HG03175 (cell line): ENCODE measurements around the gene CDH1.

Experiments used
- ATAC-seq: cut with Tn5 transposase; IDR thresholded peaks from one replicate; pipeline ENCODE4 v1.9.1; 2021; ENCODE audit warnings: mild to moderate bottlenecking, moderate library complexity; ENCODE audit not compliant: unreplicated experiment

CDH1 gene

GRCh38 chr16:68731637-68732036, 5.5 kb upstream of the CDH1 start:
- no peak for ATAC-seq

GRCh38 chr16:68732042-68732680, 4.9 kb upstream of the CDH1 start:
- ATAC-seq = no peak

- ATAC-seq = no peak
Measured at GRCh38 chr16:68732741-68733399, 4.2 kb upstream of the CDH1 start.

DNA sequence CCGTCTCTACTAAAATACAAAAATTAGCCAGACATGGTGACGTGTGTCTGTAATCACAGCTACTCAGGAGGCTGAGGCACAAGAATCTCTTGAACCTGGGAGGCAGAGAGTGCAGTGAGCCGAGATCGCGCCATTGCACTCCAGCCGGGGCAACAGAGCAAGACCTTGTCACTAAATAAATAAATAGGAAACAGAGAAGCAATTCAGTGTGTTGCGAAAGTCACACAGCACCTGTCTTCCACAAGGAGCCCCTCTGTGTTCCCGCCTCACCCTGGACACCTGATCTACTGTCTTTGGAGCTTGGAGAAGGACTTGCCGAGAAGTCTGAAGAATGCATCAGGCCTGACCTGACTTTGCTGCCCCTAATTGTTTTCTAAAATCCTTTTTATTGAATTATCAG, 3.5 kb upstream of the CDH1 start:
- ATAC-seq = no peak

- ATAC-seq = no peak
Measured at GRCh38 chr16:68734782-68735181, 2.3 kb upstream of the CDH1 start.

GRCh38 chr16:68736561-68736960, 531 bp upstream of the CDH1 start:
- no peak for ATAC-seq

DNA sequence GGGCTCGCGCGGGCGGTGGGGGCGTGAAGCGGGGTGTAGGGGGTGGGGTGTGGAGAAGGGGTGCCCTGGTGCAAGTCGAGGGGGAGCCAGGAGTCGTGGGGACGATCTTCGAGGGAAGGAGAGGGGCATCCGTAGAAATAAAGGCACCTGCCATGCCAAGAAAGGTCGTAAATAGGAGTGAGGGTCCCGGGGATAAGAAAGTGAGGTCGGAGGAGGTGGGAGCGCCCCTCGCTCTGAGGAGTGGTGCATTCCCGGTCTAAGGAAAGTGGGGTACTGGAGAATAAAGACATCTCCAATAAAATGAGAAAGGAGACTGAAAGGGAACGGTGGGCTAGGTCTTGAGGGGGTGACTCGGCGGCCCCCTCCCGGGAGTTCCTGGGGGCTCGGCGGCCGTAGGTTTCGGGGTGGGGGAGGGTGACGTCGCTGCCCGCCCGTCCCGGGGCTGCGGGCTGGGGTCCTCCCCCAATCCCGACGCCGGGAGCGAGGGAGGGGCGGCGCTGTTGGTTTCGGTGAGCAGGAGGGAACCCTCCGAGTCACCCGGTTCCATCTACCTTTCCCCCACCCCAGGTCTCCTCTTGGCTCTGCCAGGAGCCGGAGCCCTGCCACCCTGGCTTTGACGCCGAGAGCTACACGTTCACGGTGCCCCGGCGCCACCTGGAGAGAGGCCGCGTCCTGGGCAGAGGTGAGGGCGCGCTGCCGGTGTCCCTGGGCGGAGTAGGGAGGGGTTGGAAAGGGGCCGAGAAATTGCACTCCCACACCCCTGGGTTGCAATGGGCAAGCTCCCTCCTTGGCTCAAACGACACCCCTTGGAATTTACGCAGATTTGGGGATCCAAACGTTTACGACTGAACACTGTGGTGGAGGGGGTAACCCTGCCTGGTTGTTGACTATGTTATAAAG, 888 bp downstream of the CDH1 start:
- no peak for ATAC-seq

DNA sequence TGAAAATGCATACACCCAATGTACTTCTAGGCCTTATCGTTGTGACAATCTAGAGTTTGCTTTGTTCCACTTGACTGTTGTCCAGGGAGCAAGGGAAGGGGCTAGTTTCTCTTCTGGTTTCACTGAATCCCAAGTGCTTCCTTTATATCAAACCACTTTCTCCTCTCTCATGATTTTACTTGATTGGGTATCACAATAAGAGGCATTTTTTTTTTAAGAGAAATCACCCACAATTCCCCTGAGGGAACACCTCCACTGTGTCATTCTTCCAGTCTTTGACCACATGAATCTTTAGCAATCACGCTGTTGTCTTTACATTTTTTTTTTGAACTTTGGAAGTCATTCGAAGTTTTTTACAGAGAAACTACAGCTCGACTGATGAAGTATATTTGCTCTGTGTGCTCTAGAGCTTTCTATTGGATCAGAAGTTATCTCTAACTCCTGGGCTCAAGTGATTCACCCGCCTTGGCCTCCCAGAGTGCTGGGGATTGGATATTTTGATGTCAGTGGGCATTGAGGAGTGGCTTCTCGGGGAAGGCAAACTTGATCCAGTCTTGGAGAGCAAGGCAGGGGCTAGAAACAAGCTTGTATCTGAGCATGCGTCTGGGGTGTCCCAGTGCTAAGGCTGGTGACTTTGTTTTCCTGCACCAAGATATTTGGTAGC, 3.0 kb downstream of the CDH1 start:
- no peak for ATAC-seq

DNA sequence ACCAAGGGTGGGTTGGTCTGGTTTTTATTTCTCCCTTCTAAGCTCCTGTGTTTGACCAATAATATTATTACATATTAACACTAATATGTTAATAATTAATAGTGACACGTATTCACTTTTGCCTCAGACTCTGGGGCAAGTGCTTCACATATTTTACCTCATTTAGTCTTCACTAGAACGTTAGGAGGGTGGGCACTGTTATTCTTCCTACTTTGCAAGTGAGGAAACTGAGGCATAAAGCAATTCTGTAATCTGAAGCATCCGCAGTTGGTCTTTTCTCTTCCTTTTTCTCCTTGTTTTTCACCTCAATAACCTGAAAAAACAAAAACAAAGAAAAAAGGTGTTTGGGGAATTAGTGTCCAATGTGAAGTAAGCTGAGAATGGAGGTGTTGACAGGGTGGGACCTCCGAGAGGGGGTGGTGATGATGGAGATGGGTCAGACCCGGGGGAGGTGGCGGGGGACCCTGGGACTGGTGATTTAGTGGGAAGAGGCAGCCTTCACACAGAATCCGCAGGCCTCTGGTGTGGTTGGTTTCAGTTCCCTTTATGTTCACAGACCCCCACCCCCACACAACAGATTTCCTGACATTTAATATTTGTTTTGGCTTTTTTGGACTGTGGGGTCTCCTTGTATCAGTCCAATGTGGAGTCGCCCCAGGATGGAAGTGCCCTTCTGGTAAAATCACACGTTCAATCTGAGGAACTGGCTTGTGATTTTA, 3.7 kb downstream of the CDH1 start:
- no peak for ATAC-seq

DNA sequence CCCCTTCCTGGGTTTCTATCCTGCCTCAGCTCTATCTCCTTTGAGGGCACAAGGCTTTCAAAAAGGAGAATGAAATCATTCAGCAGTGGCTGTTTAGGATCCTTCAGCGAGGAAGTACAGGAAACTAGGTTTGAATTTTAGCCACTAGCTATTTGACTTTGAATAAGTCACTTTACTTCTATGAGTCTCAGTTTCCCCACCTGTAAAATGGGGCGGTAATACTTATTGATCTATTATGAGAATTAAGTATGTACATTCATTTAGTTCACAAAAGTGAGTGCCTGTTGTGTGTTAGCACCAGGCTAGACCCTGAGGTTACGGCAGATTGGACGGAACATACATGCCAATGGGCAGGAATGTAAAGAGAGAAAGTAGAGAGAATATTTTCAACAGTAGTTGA, 6.6 kb downstream of the CDH1 start:
- ATAC-seq = no peak

DNA sequence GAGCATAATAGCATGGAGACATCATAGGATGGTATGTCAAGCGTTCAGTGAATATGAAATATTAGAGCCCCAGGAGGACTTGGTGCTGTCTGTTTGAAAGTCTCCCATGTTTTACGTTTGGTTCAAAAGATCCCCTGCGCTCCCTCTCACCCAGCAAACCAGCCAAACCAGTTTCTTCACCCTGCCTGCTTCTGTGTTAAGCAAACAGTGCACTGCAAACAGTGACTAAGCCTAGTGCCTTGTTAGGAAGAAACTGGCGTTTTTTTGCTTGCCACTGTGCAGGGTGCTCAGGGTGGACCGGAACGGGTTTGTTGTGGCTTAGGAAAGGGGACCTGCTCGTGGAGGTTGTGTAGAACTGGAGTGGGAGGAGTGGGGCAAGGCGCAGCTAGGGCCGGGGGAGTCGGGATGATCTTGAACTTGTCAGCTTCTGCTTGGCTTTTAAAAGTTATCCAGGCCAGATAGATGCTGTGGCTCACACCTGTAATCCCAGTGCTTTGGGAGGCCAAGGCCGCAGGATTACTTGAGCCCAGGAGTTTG, 7.7 kb downstream of the CDH1 start:
- no peak for ATAC-seq

DNA sequence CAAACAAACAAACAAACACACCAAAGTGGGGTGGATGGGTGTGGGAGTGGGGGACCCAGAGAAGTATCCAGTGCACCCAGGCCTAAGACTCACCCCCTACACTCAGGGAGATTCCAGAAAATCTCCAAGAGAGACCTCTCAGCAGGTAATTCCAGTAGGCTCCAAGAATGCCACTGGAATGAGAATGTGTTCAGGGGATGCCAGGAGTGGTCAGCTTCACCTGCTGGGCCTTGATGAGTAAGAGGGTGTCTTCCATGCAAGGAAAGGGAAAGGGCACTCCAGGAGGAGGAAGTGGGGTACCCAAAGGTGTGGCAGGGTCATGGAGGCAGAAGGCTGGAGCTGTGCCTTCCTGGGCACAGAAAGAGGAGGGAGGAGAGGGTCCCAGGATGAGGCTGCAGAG, 9.9 kb downstream of the CDH1 start:
- ATAC-seq = no peak

GRCh38 chr16:68749432-68749831, 12.3 kb downstream of the CDH1 start:
- ATAC-seq = no peak

- no peak for ATAC-seq
Measured at GRCh38 chr16:68750193-68750695, 13.2 kb downstream of the CDH1 start.

DNA sequence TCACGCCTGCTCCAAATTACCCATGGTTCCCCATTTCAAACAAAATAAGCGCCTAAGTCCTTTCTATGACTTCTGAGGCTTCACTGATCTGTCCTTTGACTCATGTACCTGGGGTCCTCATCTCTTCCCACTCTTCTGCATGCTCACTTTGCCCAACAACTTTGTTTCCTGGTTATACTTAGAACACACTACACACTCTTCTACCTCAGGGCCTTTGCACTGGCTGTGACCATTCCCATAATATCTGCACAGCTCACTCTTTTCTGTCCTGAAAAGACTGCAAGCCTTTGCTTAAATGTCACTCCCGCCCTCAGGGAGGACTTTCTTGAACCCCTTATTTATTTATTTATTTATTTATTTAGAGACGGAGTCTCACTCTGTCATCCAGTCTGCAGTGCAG, 14.1 kb downstream of the CDH1 start:
- ATAC-seq = no peak

DNA sequence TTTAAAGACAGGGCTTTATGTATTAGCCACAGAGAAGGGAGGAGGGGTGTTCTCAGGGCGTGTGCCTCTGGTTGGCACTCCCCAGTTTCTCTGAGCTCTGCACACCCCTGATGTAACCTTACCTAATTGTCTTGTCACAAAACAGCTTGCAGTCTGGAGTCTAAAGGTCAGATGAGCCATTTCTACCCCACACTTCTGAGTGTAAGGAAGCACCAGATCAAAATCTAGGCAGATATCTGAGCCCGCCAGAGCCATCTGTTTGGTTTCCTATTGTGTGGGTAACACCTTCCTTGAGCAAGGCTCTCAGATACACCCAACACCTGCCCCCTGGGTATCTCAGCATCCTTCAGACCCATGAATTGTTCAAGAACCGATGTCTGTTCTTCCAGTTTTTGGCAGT, 15.5 kb downstream of the CDH1 start:
- peak; percentile 27 for ATAC-seq

- ATAC-seq = no peak
Measured at GRCh38 chr16:68754084-68754792, 17.1 kb downstream of the CDH1 start.

DNA sequence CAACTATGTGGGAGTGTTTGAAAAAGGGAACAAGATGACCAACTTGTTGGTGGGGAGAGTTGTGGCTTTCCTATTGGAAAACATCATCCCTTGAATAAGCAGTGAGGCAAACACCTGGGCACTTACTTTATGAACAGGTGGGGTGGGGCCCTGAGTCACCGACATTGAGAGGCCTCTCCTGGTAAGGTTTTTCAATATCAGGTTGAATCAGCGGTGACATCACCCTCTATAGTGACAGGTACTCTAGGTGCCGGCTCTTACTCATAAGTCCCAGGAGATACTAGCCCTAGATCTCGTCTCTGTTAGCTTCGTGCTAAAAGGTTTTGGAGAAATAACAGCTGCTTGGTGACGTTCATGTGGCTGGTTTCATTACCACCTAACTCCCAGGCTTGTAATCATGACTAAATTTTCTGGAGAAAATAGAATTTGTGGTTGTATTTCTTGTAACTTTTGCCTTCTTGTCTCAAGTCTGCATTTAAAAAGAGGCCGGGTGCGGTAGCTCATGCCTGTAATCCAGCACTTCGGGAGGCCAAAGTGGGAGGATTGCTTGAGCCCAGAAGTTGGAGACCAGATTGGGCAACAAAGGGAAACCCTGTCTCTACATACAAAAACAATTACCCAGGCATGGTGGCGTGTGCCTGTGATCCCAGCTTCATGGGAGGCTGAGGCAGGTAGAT, 19.3 kb downstream of the CDH1 start:
- peak; percentile 62 for ATAC-seq

GRCh38 chr16:68757625-68757935, 20.5 kb downstream of the CDH1 start:
- ATAC-seq = no peak
